Small intestine (tissue), 7 donors: ENCODE measurements around the gene HEBP2. TPM values are rescaled to one million over a fixed set of nuclear protein-coding genes. Genes with fewer than 3 reads are reported as not detected.

Experiments used
- DNase-seq, 2 donors: peaks; one replicate each; pipeline versions ENCODE4 v3.0.0 to v3.0.0-alpha.2; 2013
- FAIRE-seq: peaks from 2 replicates; lab custom pipeline; 2012; peaks lifted over from hg19 to GRCh38; lab: Jason Lieb, UNC
- H3K27ac ChIP-seq, 3 donors: one replicate each; pipeline ENCODE4 v1.5.1; 2013; ENCODE audit warnings: low read length in 2 of 3, mild to moderate bottlenecking in 2 of 3, control low read depth in 1 of 3, inconsistent platforms in 1 of 3, low read depth in 1 of 3, moderate library complexity in 1 of 3
- H3K27me3 ChIP-seq, 3 donors: one replicate each; pipeline ENCODE4 v1.6.1; 2013; ENCODE audit warnings: low read length in 3 of 3, inconsistent platforms in 1 of 3; ENCODE audit not compliant: control insufficient read depth in 3 of 3, insufficient read depth in 3 of 3
- H3K36me3 ChIP-seq, 3 donors: one replicate each; pipeline ENCODE4 v1.6.1; 2013; ENCODE audit warnings: low read length in 3 of 3, inconsistent platforms in 1 of 3, low read depth in 1 of 3, mild to moderate bottlenecking in 1 of 3, moderate library complexity in 1 of 3; ENCODE audit not compliant: control insufficient read depth in 3 of 3, insufficient read depth in 2 of 3
- H3K4me1 ChIP-seq, 3 donors: one replicate each; pipeline ENCODE4 v1.6.1; 2013; ENCODE audit warnings: low read length in 2 of 3, inconsistent platforms in 1 of 3, low read depth in 1 of 3, mild to moderate bottlenecking in 1 of 3, moderate library complexity in 1 of 3; ENCODE audit not compliant: control insufficient read depth in 3 of 3, insufficient read depth in 2 of 3
- H3K4me3 ChIP-seq, 3 donors: one replicate each; pipeline ENCODE4 v1.5.1; 2013; ENCODE audit warnings: low read length in 3 of 3, control low read depth in 1 of 3, inconsistent platforms in 1 of 3, low read depth in 1 of 3, mild to moderate bottlenecking in 1 of 3, moderate library complexity in 1 of 3
- H3K9me3 ChIP-seq, 2 donors: one replicate each; pipeline ENCODE4 v1.6.1; 2013; ENCODE audit warnings: low read depth in 1 of 2, low read length in 1 of 2; ENCODE audit not compliant: control insufficient read depth in 2 of 2, insufficient read depth in 1 of 2
- WGBS, 3 donors: extraction: QIAGEN DNeasy Blood & Tissue Kit; methylation state at CpG; one replicate each; pipeline ENCODE4 v1.1.7; 2013; 5-methylcytosine and 5-hydroxymethylcytosine counted together
- polyA plus RNA-seq, 4 donors: library from polyadenylated mRNA; stranded (reverse) in 3 of 4; unstranded in 1 of 4; fragments of 200-250 nt in 3 of 4; fragments of 120-200 nt in 1 of 4; gene quantifications; one replicate each; pipeline versions ENCODE4 v1.2.1 to v1.2.3, GENCODE V29; 2013
- donor health status: healthy with polysubstance abuse.
- donor health status: control.
- donor health status: control.
- donor health status: Bipolar disorder and iron deficiency.
- donor health status: healthy.

HEBP2 gene
- polyA plus RNA-seq, 4 donors, result 17.0 to 31.1 (median 24.4) TPM

DNA sequence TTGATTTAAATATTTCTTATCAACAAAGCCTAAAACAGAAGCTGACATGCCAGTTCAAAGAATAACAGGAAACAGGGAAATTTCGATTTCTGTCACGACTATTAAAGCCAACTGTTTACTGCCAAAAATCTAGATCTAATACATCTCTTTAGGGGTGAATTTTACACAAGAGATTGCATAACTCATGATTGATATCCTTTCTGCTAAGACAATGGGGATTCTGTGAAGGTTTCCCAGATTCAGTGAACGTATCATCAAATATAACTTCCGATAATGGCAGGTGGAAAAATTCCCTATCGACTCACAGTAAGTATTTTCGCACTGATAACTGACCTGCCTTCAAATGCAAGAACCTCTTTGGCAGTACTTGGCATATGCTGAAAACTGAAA lies 52.4 kb downstream of the HEBP2 start:
- H3K4me3 ChIP-seq, result no peak overlapping the region
- peaks cover 0 to 28% (median 7%) of the 10 kb centered on the region in 3 donors for H3K36me3 ChIP-seq
- DNase-seq, result no peak
- peak overlapping the region; percentile 20 to 87 (median 73) for H3K27ac ChIP-seq
- WGBS, 3 donors, result 6 to 43% (median 10%) methylated on average over 6 of the region's 6 CpGs
- peaks cover 0 to 24% (median 3%) of the 10 kb centered on the region in 3 donors for H3K4me1 ChIP-seq
- no peaks in the 10 kb centered on the region for H3K9me3 ChIP-seq
- no peaks in the 10 kb centered on the region for H3K27me3 ChIP-seq
- FAIRE-seq, result no peak

DNA sequence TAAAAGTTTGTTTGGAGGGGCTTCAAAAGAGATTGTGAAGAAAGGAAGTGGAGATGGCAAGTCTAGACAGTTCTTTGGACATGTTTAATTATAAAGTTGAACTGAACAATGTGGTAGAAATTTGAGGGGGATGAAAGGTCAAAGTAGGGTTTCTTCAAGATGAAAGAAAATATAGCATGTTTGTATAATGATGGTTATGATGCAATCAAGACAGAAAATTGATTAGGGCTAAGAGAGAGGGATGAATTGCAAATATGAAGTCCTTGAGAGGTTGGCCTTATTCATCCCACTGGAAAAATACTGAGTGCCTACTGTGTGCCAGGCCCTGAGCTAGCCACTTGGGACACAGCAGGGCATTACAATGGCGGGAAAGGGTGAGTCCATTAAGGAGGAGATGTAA lies 57.6 kb downstream of the HEBP2 start:
- Histone ChIP-seq H3K9me3 (no peaks in the 10 kb centered on the region), H3K27ac (no peak overlapping the region), H3K4me1 (peaks cover 0 to under 1% (median 0%) of the 10 kb centered on the region in 3 donors), H3K4me3 (no peak overlapping the region), H3K27me3 (no peaks in the 10 kb centered on the region), H3K36me3 (peaks cover 0 to 50% (median 12%) of the 10 kb centered on the region in 3 donors)
- FAIRE-seq (no peak), DNase-seq (no peak)
- WGBS, 3 donors, result 93 to 100% (median 97%) methylated on average over 1 of the region's 1 CpG

DNA sequence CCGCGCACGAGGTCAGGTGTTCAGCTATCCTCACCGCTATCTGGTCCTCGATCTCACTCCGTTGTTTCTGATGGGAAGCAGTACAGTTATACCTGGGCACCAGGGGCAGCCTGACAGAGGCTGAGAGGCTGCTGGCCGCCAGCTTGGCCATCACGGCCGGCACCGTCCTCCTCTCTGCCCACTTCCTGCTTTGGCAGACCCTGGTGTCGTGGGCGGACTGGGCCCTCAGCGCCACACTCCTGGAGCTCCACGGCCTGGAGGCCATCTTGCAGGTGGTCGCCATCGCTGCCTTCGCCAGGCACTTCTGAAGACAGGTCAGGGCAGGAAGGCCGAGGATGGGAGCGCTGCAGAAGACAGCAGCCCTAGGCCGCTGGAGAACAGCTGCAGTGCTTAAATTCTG lies 60.1 kb downstream of the HEBP2 start:
- Histone ChIP-seq H3K27me3 (no peaks in the 10 kb centered on the region), H3K27ac (no peak overlapping the region), H3K9me3 (no peaks in the 10 kb centered on the region), H3K4me1 (no peaks in the 10 kb centered on the region), H3K36me3 (peaks cover 0 to 50% (median 10%) of the 10 kb centered on the region in 3 donors), H3K4me3 (no peak overlapping the region)
- 95 to 96% (median 96%) methylated on average over 20 of the region's 20 CpGs for WGBS, 3 donors
- FAIRE-seq (no peak), DNase-seq (no peak)

DNA sequence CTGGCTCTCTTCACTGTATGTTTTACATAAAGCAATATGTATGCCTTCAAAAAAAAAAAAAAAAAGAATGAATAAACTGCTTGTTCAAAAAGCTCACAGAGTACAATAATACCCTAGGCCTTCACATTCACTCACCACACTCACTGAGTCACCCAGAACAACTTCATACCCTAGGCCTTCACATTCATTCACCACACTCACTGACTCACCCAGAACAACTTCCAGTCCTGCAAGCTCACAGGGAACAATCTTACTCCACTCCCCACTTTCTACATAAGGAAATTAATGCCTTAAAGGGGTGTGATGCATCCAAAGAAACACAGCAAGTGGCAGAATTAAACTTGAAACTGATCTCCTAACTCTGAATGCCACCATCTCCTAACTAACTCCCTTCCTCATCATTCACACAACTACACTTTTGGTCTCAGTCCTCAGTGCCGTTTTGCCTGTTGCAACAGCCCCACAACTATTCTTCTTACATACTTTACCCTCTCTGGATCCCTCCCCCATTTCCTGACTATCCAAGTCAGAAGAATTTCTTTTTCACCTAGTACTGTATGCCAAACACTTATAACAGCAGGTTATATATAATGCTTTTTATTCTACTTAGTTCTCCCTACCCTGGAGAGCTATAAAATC lies 61.1 kb downstream of the HEBP2 start:
- Histone ChIP-seq H3K9me3 (no peaks in the 10 kb centered on the region), H3K4me1 (no peaks in the 10 kb centered on the region), H3K36me3 (peaks cover under 1 to 56% (median 14%) of the 10 kb centered on the region in 3 donors), H3K27me3 (no peaks in the 10 kb centered on the region), H3K27ac (no peak overlapping the region), H3K4me3 (no peak overlapping the region)
- DNase-seq, result no peak
- 38 to 74% (median 58%) methylated on average over 1 of the region's 1 CpG for WGBS, 3 donors
- FAIRE-seq, result no peak

DNA sequence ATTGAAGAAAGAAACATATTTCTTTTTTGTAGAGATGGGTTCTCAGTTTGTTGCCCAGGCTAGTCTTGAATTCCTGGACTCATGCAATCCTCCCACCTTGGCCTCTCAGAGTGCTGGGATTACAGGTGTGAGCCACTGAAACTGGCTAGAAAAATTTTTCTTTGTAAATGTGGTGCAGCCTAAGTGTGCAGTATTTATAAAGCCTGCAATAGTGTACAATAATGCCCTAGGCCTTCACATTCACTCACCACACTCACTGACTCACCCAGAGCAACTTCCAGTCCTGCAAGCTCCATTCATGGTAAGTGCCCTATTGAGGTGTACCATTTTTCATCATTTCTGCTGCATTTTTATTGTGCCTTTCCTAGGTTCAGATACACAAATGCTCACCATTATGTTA lies 63.9 kb downstream of the HEBP2 start:
- no peak for FAIRE-seq
- Histone ChIP-seq H3K27me3 (no peaks in the 10 kb centered on the region), H3K36me3 (peaks cover 5 to 60% (median 12%) of the 10 kb centered on the region in 3 donors), H3K4me1 (no peaks in the 10 kb centered on the region), H3K27ac (no peak overlapping the region), H3K9me3 (no peaks in the 10 kb centered on the region), H3K4me3 (no peak overlapping the region)
- DNase-seq, result no peak

DNA sequence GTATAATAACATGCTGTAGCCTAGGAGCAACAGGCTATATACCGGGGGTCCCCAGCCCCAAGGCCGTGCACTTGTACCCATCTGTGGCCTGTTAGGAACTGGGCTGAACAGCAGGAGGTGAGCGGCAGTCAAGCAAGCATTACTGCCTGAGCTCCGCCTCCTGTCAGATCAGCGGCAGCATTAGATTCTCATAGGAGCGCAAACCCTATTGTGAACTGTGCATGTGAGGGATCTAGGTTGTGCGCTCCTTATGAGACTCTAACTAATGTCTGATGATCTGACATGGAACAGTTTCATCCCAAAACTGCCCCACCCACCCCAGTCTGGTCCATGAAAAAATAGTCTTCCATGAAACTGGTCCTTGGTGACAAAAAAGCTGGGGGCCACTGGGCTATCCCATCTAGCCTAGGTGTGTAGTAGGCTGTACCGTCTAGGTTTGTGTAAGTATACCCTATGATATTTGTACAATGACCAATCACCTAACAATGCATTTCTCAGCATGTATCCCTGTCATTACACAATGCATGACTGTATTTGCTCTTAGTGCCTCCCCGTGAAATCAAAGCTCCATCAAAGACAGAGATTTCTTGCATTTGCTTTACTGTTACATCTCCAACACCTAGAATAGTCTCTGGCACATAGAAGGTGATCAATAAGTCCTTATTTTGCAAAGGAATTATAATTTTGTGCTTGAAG lies 64.4 kb downstream of the HEBP2 start:
- Histone ChIP-seq H3K27me3 (no peaks in the 10 kb centered on the region), H3K4me1 (no peaks in the 10 kb centered on the region), H3K9me3 (no peaks in the 10 kb centered on the region), H3K4me3 (no peak overlapping the region), H3K36me3 (peaks cover 5 to 58% (median 12%) of the 10 kb centered on the region in 3 donors), H3K27ac (no peak overlapping the region)
- FAIRE-seq, result no peak
- WGBS, 3 donors, result 91 to 94% (median 92%) methylated on average over 9 of the region's 9 CpGs
- DNase-seq, result no peak

Other genes starting within 250 kb of the HEBP2 start
- 1 to 10 TPM in 2 of 4 donors, under 1 TPM in 2; 0.27 to 6.2 (median 2.9) TPM for gene ARFGEF3, start 242.3 kb upstream of the HEBP2 start, polyA plus RNA-seq
- under 1 TPM in 1 of 4 donors, not detected in 3; 0.06 TPM for gene PBOV1, start 185.7 kb upstream of the HEBP2 start, polyA plus RNA-seq
- gene SMIM28, start 26.3 kb upstream of the HEBP2 start, polyA plus RNA-seq, result 1 to 10 TPM in 1 of 4 donors, under 1 TPM in 1, not detected in 2; 0.44 to 2.3 TPM
- 10 to 100 TPM; 11.3 to 71.0 (median 23.8) TPM for gene NHSL1, start 95.3 kb downstream of the HEBP2 start, polyA plus RNA-seq